ENCODE results near the gene JUN.
A peak's percentile ranks its signal among the peaks of the same experiment; 100 is the strongest.

Gene JUN

DNA sequence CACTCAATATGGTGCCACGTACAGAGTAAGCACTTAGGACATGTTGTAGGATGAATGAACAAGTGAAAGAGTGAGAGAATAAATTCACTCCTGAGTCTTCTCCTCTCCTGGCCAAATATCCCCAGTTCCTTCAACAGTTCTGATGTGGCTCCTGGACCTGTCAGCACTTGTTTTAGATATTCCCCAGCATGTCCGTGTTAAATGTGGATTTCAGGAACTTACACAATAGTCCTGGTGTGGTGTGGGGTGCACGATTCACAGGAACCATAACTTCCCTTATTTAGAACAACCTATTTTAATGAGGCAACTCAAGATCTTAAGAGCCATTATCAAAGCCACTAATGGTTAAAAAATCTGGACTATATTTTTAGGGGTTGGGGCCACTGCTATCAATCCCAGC lies 45.0 kb downstream of the JUN start:
- no peaks in the 10 kb centered on the region for H3K9me2 ChIP-seq (replicated peaks; ENCODE audit: low read depth, low read length)
- no peaks in the 10 kb centered on the region for H3K36me3 ChIP-seq (ENCODE audit: insufficient read depth, low read length)
- H3K4me2 ChIP-seq (ENCODE audit: low read depth, low read length, poor library complexity, severe bottlenecking): no peak overlapping the region
- TF ChIP-seq EZH2phosphoT487 (IDR thresholded peaks at IDR 0.05; ENCODE audit: borderline replicate concordance): no peak
- TF ChIP-seq, protein P1, sequence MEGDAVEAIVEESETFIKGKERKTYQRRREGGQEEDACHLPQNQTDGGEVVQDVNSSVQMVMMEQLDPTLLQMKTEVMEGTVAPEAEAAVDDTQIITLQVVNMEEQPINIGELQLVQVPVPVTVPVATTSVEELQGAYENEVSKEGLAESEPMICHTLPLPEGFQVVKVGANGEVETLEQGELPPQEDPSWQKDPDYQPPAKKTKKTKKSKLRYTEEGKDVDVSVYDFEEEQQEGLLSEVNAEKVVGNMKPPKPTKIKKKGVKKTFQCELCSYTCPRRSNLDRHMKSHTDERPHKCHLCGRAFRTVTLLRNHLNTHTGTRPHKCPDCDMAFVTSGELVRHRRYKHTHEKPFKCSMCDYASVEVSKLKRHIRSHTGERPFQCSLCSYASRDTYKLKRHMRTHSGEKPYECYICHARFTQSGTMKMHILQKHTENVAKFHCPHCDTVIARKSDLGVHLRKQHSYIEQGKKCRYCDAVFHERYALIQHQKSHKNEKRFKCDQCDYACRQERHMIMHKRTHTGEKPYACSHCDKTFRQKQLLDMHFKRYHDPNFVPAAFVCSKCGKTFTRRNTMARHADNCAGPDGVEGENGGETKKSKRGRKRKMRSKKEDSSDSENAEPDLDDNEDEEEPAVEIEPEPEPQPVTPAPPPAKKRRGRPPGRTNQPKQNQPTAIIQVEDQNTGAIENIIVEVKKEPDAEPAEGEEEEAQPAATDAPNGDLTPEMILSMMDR (conservative IDR thresholded peaks at IDR 0.05; ENCODE audit: low read length): no peak
- no peak overlapping the region for H3K4me3 ChIP-seq (ENCODE audit: low read length, poor library complexity, severe bottlenecking)
- no peaks in the 10 kb centered on the region for H3F3A ChIP-seq (ENCODE audit: low read depth)
- H3K27me3 ChIP-seq (ENCODE audit: insufficient read depth, low read length, poor library complexity, severe bottlenecking): no peaks in the 10 kb centered on the region
- H2AFZ ChIP-seq (ENCODE audit: low read length): no peak overlapping the region
- peaks cover 40% of the 10 kb centered on the region for H3K4me1 ChIP-seq (ENCODE audit: insufficient read depth, low read length, poor library complexity, severe bottlenecking)
- H4K20me1 ChIP-seq (ENCODE audit: insufficient read depth, low read length, poor library complexity, severe bottlenecking): no peaks in the 10 kb centered on the region
- no peaks in the 10 kb centered on the region for H3K79me2 ChIP-seq (ENCODE audit: insufficient read depth, low read length)
- H3K9ac ChIP-seq (ENCODE audit: low read depth, low read length, poor library complexity, severe bottlenecking): no peak overlapping the region
- H3K9me3 ChIP-seq (ENCODE audit: insufficient read depth, low read depth, low read length): no peaks in the 10 kb centered on the region

DNA sequence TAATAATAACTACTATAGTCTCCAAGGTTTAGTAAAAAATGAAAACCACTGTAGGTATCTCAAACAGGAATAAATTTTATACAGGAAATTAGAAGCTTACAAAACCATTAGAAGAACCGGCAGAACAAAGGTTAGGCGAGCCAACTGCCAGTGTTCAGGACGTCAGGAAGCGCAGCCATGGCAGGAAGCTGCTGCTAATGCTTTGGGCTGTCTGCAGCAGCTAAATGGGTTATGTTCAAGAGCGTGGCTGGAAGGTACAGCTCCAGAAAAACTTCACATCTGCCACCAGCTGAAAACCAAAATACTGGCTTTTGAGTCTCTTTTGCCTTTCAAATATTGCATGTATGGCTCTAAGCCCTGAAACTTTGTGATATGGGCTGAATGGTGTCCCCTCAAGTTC lies 48.3 kb downstream of the JUN start:
- Histone ChIP-seq H3K4me2 (ENCODE audit: low read depth, low read length, poor library complexity, severe bottlenecking) (peak overlapping the region; percentile 56), H4K20me1 (ENCODE audit: insufficient read depth, low read length, poor library complexity, severe bottlenecking) (no peaks in the 10 kb centered on the region), H3K4me1 (ENCODE audit: insufficient read depth, low read length, poor library complexity, severe bottlenecking) (peaks cover 43% of the 10 kb centered on the region), H3K9ac (ENCODE audit: low read depth, low read length, poor library complexity, severe bottlenecking) (peak overlapping the region; percentile 67), H2AFZ (ENCODE audit: low read length) (peak overlapping the region; percentile 60), H3K36me3 (ENCODE audit: insufficient read depth, low read length) (no peaks in the 10 kb centered on the region), H3K9me2 (replicated peaks; ENCODE audit: low read depth, low read length) (no peaks in the 10 kb centered on the region), H3K4me3 (ENCODE audit: low read length, poor library complexity, severe bottlenecking) (peak overlapping the region; percentile 27), H3K79me2 (ENCODE audit: insufficient read depth, low read length) (no peaks in the 10 kb centered on the region), H3K9me3 (ENCODE audit: insufficient read depth, low read depth, low read length) (no peaks in the 10 kb centered on the region), H3F3A (ENCODE audit: low read depth) (no peaks in the 10 kb centered on the region), H3K27me3 (ENCODE audit: insufficient read depth, low read length, poor library complexity, severe bottlenecking) (no peaks in the 10 kb centered on the region)
- TF ChIP-seq, protein P1 (conservative IDR thresholded peaks at IDR 0.05; ENCODE audit: low read length): no peak
- no peak for TF ChIP-seq EZH2phosphoT487 (IDR thresholded peaks at IDR 0.05; ENCODE audit: borderline replicate concordance)

DNA sequence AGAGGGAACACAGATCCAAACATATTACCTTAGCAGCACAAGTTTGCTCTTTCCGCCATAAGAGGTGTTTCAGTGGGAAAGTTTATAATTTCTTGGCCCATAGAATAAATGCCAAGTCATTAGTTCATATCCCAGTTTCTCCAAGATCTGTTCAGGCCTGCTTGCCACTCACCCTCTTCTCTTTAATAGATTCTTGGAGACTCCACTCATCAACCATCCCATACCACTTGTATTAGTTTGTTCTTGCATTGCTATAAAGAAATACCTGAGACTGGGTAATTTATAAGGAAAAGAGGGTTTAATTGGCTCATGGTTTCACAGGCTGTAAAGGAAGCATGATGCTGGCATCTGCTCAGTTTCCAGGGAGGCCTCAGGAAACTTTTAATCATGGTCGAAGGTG lies 49.2 kb downstream of the JUN start:
- Histone ChIP-seq H3K9ac (ENCODE audit: low read depth, low read length, poor library complexity, severe bottlenecking) (no peak overlapping the region), H3F3A (ENCODE audit: low read depth) (no peaks in the 10 kb centered on the region), H3K4me2 (ENCODE audit: low read depth, low read length, poor library complexity, severe bottlenecking) (no peak overlapping the region), H3K4me3 (ENCODE audit: low read length, poor library complexity, severe bottlenecking) (no peak overlapping the region), H3K27me3 (ENCODE audit: insufficient read depth, low read length, poor library complexity, severe bottlenecking) (no peaks in the 10 kb centered on the region), H2AFZ (ENCODE audit: low read length) (no peak overlapping the region), H3K79me2 (ENCODE audit: insufficient read depth, low read length) (no peaks in the 10 kb centered on the region), H3K9me3 (ENCODE audit: insufficient read depth, low read depth, low read length) (no peaks in the 10 kb centered on the region), H3K9me2 (replicated peaks; ENCODE audit: low read depth, low read length) (no peaks in the 10 kb centered on the region), H4K20me1 (ENCODE audit: insufficient read depth, low read length, poor library complexity, severe bottlenecking) (no peaks in the 10 kb centered on the region), H3K4me1 (ENCODE audit: insufficient read depth, low read length, poor library complexity, severe bottlenecking) (peaks cover 38% of the 10 kb centered on the region), H3K36me3 (ENCODE audit: insufficient read depth, low read length) (no peaks in the 10 kb centered on the region)
- TF ChIP-seq, protein P1 (conservative IDR thresholded peaks at IDR 0.05; ENCODE audit: low read length): no peak
- TF ChIP-seq EZH2phosphoT487 (IDR thresholded peaks at IDR 0.05; ENCODE audit: borderline replicate concordance): no peak

Data from Loucy (cell line).